GM19455 (cell line): ENCODE results near the gene PSMD11.

Experiments used
- ATAC-seq: cut with Tn5 transposase; IDR thresholded peaks from one replicate; pipeline ENCODE4 v1.9.1; 2021; ENCODE audit not compliant: unreplicated experiment

Gene PSMD11

GRCh38 chr17:32463304-32463703 is 19.0 kb downstream of the PSMD11 start:
- no peak for ATAC-seq

GRCh38 chr17:32464374-32464773 is 20.1 kb downstream of the PSMD11 start:
- ATAC-seq, result no peak

- no peak for ATAC-seq
Observed at GRCh38 chr17:32467949-32468348, 23.6 kb downstream of the PSMD11 start.

GRCh38 chr17:32470405-32471167 is 26.3 kb downstream of the PSMD11 start:
- no peak for ATAC-seq

GRCh38 chr17:32471652-32472051 is 27.3 kb downstream of the PSMD11 start:
- ATAC-seq, result no peak

- ATAC-seq, result no peak
Observed at GRCh38 chr17:32475258-32475657, 30.9 kb downstream of the PSMD11 start.

GRCh38 chr17:32477220-32477619 is 32.9 kb downstream of the PSMD11 start:
- ATAC-seq, result no peak

- no peak for ATAC-seq
Observed at GRCh38 chr17:32479074-32479617, 34.8 kb downstream of the PSMD11 start.

GRCh38 chr17:32481193-32481592 is 36.9 kb downstream of the PSMD11 start:
- ATAC-seq, result no peak

GRCh38 chr17:32482568-32483320 is 38.4 kb downstream of the PSMD11 start:
- no peak for ATAC-seq

- ATAC-seq, result no peak
Observed at GRCh38 chr17:32483451-32484019, 39.2 kb downstream of the PSMD11 start.

GRCh38 chr17:32484041-32484461 is 39.7 kb downstream of the PSMD11 start:
- ATAC-seq, result no peak

- no peak for ATAC-seq
Observed at GRCh38 chr17:32484628-32485027, 40.3 kb downstream of the PSMD11 start.

GRCh38 chr17:32485261-32486110 is 41.2 kb downstream of the PSMD11 start:
- no peak for ATAC-seq

- peak; percentile 37 for ATAC-seq
Observed at GRCh38 chr17:32486111-32486700, 41.9 kb downstream of the PSMD11 start.

- ATAC-seq, result peak; percentile 46
Observed at GRCh38 chr17:32486701-32487472, 42.6 kb downstream of the PSMD11 start, which contains the start of gene CDK5R1. Gene CDK5R1 (plus strand): TSS chr17:32486993. CDS start chr17:32487621, 628 bp downstream.

GRCh38 chr17:32487473-32488176 is 43.3 kb downstream of the PSMD11 start:
- no peak for ATAC-seq

- ATAC-seq, result no peak
Observed at GRCh38 chr17:32488177-32488542, 43.9 kb downstream of the PSMD11 start.

- no peak for ATAC-seq
Observed at GRCh38 chr17:32488604-32489180, 44.4 kb downstream of the PSMD11 start.
